H1 (cell line): ENCODE data around the gene SGO2. TPM values are rescaled to one million over a fixed set of nuclear protein-coding genes. Genes with fewer than 3 reads are reported as not detected.

Experiments used
- CTCF ChIA-PET: fragments of 300-600 bp; sonication (Branson Sonifier 250); formaldehyde crosslinking; loops from one replicate; lab custom pipeline; 2021; ENCODE audit not compliant: partially characterized antibody; lab: Charles Lee
- POLR2A ChIA-PET: fragments of 300-600 bp; sonication (Branson Sonifier 250); formaldehyde crosslinking; loops from one replicate; lab custom pipeline; 2021; ENCODE audit warnings: inconsistent platforms; ENCODE audit not compliant: partially characterized antibody; lab: Charles Lee
- DNase-seq, 2 experiments: peaks; one replicate each; pipeline versions ENCODE4 v3.0.0 to v3.0.0-alpha.2; 2010 to 2022; ENCODE audit warnings: low spot score in 2 of 2, low read depth in 1 of 2, mixed read lengths in 1 of 2
- FAIRE-seq: peaks from 2 replicates; lab custom pipeline; 2011; peaks lifted over from hg19 to GRCh38; lab: Jason Lieb, UNC
- H2AFZ ChIP-seq: 2 replicates; pipeline ENCODE4 v1.8.1; 2012; ENCODE audit warnings: low read length, inconsistent platforms
- H2AK5ac ChIP-seq: 2 replicates; pipeline ENCODE4 v1.6.1; 2013; ENCODE audit warnings: low read depth, low read length
- H2BK120ac ChIP-seq: replicated peaks from 2 replicates; pipeline ENCODE3; 2013; ENCODE audit warnings: low read depth, low read length, inconsistent platforms
- H2BK12ac ChIP-seq: 2 replicates; pipeline ENCODE4 v1.6.1; 2013; ENCODE audit warnings: low read depth, low read length
- H2BK15ac ChIP-seq: 2 replicates; pipeline ENCODE4 v1.6.1; 2013; ENCODE audit warnings: low read length
- H2BK20ac ChIP-seq: 2 replicates; pipeline ENCODE4 v1.6.1; 2013; ENCODE audit warnings: low read length
- H2BK5ac ChIP-seq: 2 replicates; pipeline ENCODE4 v1.6.1; 2013; ENCODE audit warnings: low read depth, low read length
- H3K14ac ChIP-seq: 2 replicates; pipeline ENCODE4 v1.6.1; 2013; ENCODE audit warnings: inconsistent platforms; ENCODE audit not compliant: insufficient read length
- H3K18ac ChIP-seq: 2 replicates; pipeline ENCODE4 v1.6.1; 2013; ENCODE audit warnings: low read length; ENCODE audit errors: extremely low read depth
- H3K23ac ChIP-seq: 2 replicates; pipeline ENCODE4 v1.6.1; 2013; ENCODE audit warnings: inconsistent platforms; ENCODE audit not compliant: insufficient read length
- H3K23me2 ChIP-seq: 2 replicates; pipeline ENCODE4 v1.6.1; 2013; ENCODE audit warnings: low read depth, low read length
- H3K27ac ChIP-seq: 2 replicates; pipeline ENCODE4 v1.6.1; 2011; ENCODE audit warnings: low read depth, low read length, inconsistent platforms
- H3K27me3 ChIP-seq, 4 experiments: replicated peaks in 1 of 4; 1 replicate in 1 of 4; 2 replicates in 3 of 4; pipeline versions ENCODE4 v1.6.1 to v1.8.1; 2011 to 2013; ENCODE audit warnings: low read length in 3 of 4, mild to moderate bottlenecking in 3 of 4, inconsistent platforms in 2 of 4, mixed read lengths in 2 of 4, moderate library complexity in 1 of 4; ENCODE audit not compliant: control insufficient read depth in 3 of 4, insufficient read depth in 3 of 4; ENCODE audit errors: extremely low read depth in 1 of 4
- H3K36me3 ChIP-seq, 4 experiments: 2 replicates each; pipeline versions ENCODE4 v1.6.1 to v1.8.1; 2011 to 2013; ENCODE audit warnings: mild to moderate bottlenecking in 4 of 4, low read length in 3 of 4, moderate library complexity in 2 of 4, control low read depth in 1 of 4, inconsistent platforms in 1 of 4; ENCODE audit not compliant: insufficient read depth in 4 of 4, control insufficient read depth in 2 of 4
- H3K4ac ChIP-seq: replicated peaks from 2 replicates; pipeline ENCODE3; 2013; ENCODE audit warnings: low read length, low read depth, mixed read lengths, inconsistent platforms; ENCODE audit not compliant: insufficient read length
- H3K4me1 ChIP-seq, 4 experiments: replicated peaks in 1 of 4; 1 replicate in 1 of 4; 2 replicates in 3 of 4; pipeline versions ENCODE4 v1.6.1 to v1.8.1; 2011 to 2013; ENCODE audit warnings: low read length in 3 of 4, inconsistent platforms in 2 of 4, mixed read lengths in 1 of 4; ENCODE audit not compliant: insufficient read depth in 4 of 4, control insufficient read depth in 3 of 4
- H3K4me2 ChIP-seq, 2 experiments: 2 replicates each; pipeline versions ENCODE4 v1.6.1 to v1.8.1; 2011 to 2013; ENCODE audit warnings: low read depth in 2 of 2, low read length in 2 of 2, control low read depth in 1 of 2, inconsistent platforms in 1 of 2, mild to moderate bottlenecking in 1 of 2; ENCODE audit not compliant: insufficient read depth in 1 of 2
- H3K4me3 ChIP-seq, 4 experiments: fragments of 200-600, 300-600 bp in 1 of 4; sonication (generic), shearing (Covaris generic), sonication (Bioruptor Twin) in 1 of 4; 2 replicates each; pipeline versions ENCODE4 v1.5.1 to v1.8.1; 2011 to 2016; ENCODE audit warnings: low read length in 4 of 4, low read depth in 3 of 4, control low read depth in 2 of 4, inconsistent platforms in 2 of 4, mild to moderate bottlenecking in 2 of 4, mixed read lengths in 1 of 4, moderate library complexity in 1 of 4; ENCODE audit not compliant: insufficient read depth in 2 of 4; ENCODE audit errors: extremely low read depth in 1 of 4
- H3K56ac ChIP-seq: replicated peaks from 2 replicates; pipeline ENCODE3; 2013; ENCODE audit warnings: low read depth, mild to moderate bottlenecking, mixed read lengths, low read length, inconsistent platforms; ENCODE audit not compliant: insufficient read length
- H3K79me1 ChIP-seq: 2 replicates; pipeline ENCODE4 v1.6.1; 2013; ENCODE audit warnings: low read depth, low read length, control low read depth
- H3K79me2 ChIP-seq, 2 experiments: 2 replicates each; pipeline versions ENCODE4 v1.6.1 to v1.8.1; 2012 to 2013; ENCODE audit warnings: low read length in 2 of 2, mild to moderate bottlenecking in 2 of 2, inconsistent platforms in 1 of 2; ENCODE audit not compliant: insufficient read depth in 2 of 2, control insufficient read depth in 1 of 2
- H3K9ac ChIP-seq, 4 experiments: replicated peaks in 1 of 4; 1 replicate in 1 of 4; 2 replicates in 3 of 4; pipeline versions ENCODE4 v1.6.1 to v1.8.1; 2011 to 2013; ENCODE audit warnings: low read depth in 3 of 4, low read length in 3 of 4, control low read depth in 2 of 4, mild to moderate bottlenecking in 2 of 4, moderate library complexity in 2 of 4, inconsistent platforms in 1 of 4; ENCODE audit errors: extremely low read depth in 1 of 4
- H3K9me3 ChIP-seq, 2 experiments: 2 replicates each; pipeline versions ENCODE4 v1.6.1 to v1.8.1; 2012 to 2013; ENCODE audit warnings: mild to moderate bottlenecking in 2 of 2, moderate library complexity in 2 of 2, control low read depth in 1 of 2, inconsistent platforms in 1 of 2, low read depth in 1 of 2, low read length in 1 of 2, mixed read lengths in 1 of 2; ENCODE audit not compliant: insufficient read depth in 2 of 2
- H4K20me1 ChIP-seq, 2 experiments: replicated peaks in 1 of 2; 2 replicates each; pipeline versions ENCODE3 to v1.8.1; 2011 to 2013; ENCODE audit warnings: inconsistent platforms in 2 of 2, low read length in 2 of 2, mild to moderate bottlenecking in 1 of 2; ENCODE audit not compliant: insufficient read depth in 2 of 2, control insufficient read depth in 1 of 2
- H4K5ac ChIP-seq: 2 replicates; pipeline ENCODE4 v1.6.1; 2013; ENCODE audit warnings: low read length, low read depth, mixed read lengths, inconsistent platforms; ENCODE audit not compliant: insufficient read length
- H4K8ac ChIP-seq: 2 replicates; pipeline ENCODE4 v1.8.0; 2013; ENCODE audit warnings: mild to moderate bottlenecking, moderate library complexity, low read length, inconsistent platforms; ENCODE audit not compliant: insufficient read depth; ENCODE audit errors: extremely low read depth
- H4K91ac ChIP-seq: replicated peaks from 2 replicates; pipeline ENCODE3; 2013; ENCODE audit warnings: low read length, mixed read lengths, inconsistent platforms; ENCODE audit not compliant: insufficient read length
- ASH2L ChIP-seq: fragments of 200-600, 300-600 bp; sonication (generic); IDR thresholded peaks from one replicate; pipeline ENCODE4 v1.7.1; 2017; ENCODE audit warnings: low read length
- BCL11A ChIP-seq, 2 experiments: IDR thresholded peaks; one replicate each; pipeline ENCODE4 v1.6.1; 2011; ENCODE audit warnings: low read depth in 2 of 2, low read length in 2 of 2, mild to moderate bottlenecking in 2 of 2
- CHD1 ChIP-seq: IDR thresholded peaks from 2 replicates; pipeline ENCODE4 v1.6.1; 2012; ENCODE audit warnings: low read depth, low read length, improper control_type of control experiment
- CREB1 ChIP-seq: IDR thresholded peaks from 2 replicates; pipeline ENCODE4 v1.6.1; 2012; ENCODE audit warnings: inconsistent platforms
- CTBP2 ChIP-seq: IDR thresholded peaks from 2 replicates; pipeline ENCODE4 v1.7.0; 2011; ENCODE audit warnings: borderline replicate concordance, mild to moderate bottlenecking, moderate library complexity, mixed read lengths, low read length; ENCODE audit not compliant: insufficient read depth, insufficient read length
- EZH2 ChIP-seq: fragments of 200-600 bp; sonication (generic); IDR thresholded peaks from 2 replicates; pipeline ENCODE4 v1.7.1; 2012; ENCODE audit warnings: low read depth, mild to moderate bottlenecking, moderate library complexity, low read length, inconsistent platforms; ENCODE audit not compliant: severe bottlenecking
- GTF2F1 ChIP-seq: IDR thresholded peaks from 2 replicates; pipeline ENCODE4 v1.6.1; 2012; ENCODE audit warnings: low read depth, low read length, improper control_type of control experiment, borderline replicate concordance
- HDAC6 ChIP-seq: IDR thresholded peaks from one replicate; pipeline ENCODE4 v1.7.1; 2012; ENCODE audit warnings: low read depth, mild to moderate bottlenecking, inconsistent platforms, low read length, moderate library complexity
- MAFK ChIP-seq: IDR thresholded peaks from 2 replicates; pipeline ENCODE4 v1.6.1; 2012; ENCODE audit warnings: low read depth, mild to moderate bottlenecking, improper control_type of control experiment, low read length
- PHF8 ChIP-seq: fragments of 200-600 bp; sonication (generic); conservative IDR thresholded peaks from 2 replicates; pipeline ENCODE4 v1.7.1; 2012; ENCODE audit warnings: low read depth, mild to moderate bottlenecking, inconsistent platforms, low read length, moderate library complexity
- POLR2AphosphoS5 ChIP-seq: IDR thresholded peaks from 2 replicates; pipeline ENCODE4 v1.6.1; 2011; ENCODE audit warnings: low read depth, low read length
- POU5F1 ChIP-seq: IDR thresholded peaks from 2 replicates; pipeline ENCODE4 v1.6.1; 2011; ENCODE audit warnings: low read depth, mild to moderate bottlenecking, low read length, moderate library complexity
- RBBP5 ChIP-seq: IDR thresholded peaks from 2 replicates; pipeline ENCODE4 v1.7.1; 2012; ENCODE audit warnings: low read depth, mild to moderate bottlenecking, inconsistent platforms, low read length, moderate library complexity, borderline replicate concordance
- RNF2 ChIP-seq: fragments of 200-900, 300-1000 bp; sonication (generic); IDR thresholded peaks from 2 replicates; pipeline ENCODE4 v1.7.1; 2016; ENCODE audit warnings: borderline replicate concordance, low read depth, mild to moderate bottlenecking, antibody characterized with exemption, low read length; ENCODE audit not compliant: poor library complexity, severe bottlenecking; ENCODE audit errors: missing control alignments
- SRF ChIP-seq: IDR thresholded peaks from 2 replicates; pipeline ENCODE4 v1.6.1; 2011; ENCODE audit warnings: mild to moderate bottlenecking, low read depth, low read length, moderate library complexity
- WGBS, 2 experiments: shearing (Covaris generic) in 1 of 2; methylation state at CpG; one replicate each; pipeline versions ENCODE4 v1.1.6 to v1.1.7; 2013 to 2015; ENCODE audit warnings: low lambda C conversion rate in 2 of 2, mixed read lengths in 2 of 2, inconsistent platforms in 1 of 2, low coverage in 1 of 2, missing lambda C conversion rate in 1 of 2; ENCODE audit not compliant: insufficient replicate concordance in 2 of 2, insufficient coverage in 1 of 2, insufficient read length in 1 of 2; ENCODE audit errors: extremely low coverage in 1 of 2, missing lambda C conversion rate in 1 of 2; 5-methylcytosine and 5-hydroxymethylcytosine counted together
- polyA plus RNA-seq, 7 experiments: library from polyadenylated mRNA; depleted of rRNA in 3 of 7; stranded (reverse) in 5 of 7; unstranded in 2 of 7; fragments of >200 nt in 5 of 7; fragments of 200-250 nt in 2 of 7; gene quantifications; 1 replicate in 5 of 7; 2 replicates in 1 of 7; 4 replicates in 1 of 7; pipeline versions ENCODE4 v1.2.1 to v1.2.3, GENCODE V29; 2011 to 2013; ENCODE audit warnings: missing spikeins in 2 of 7, mixed read lengths in 2 of 7
- total RNA-seq: library from RNA; stranded (reverse); fragmentation: NEBNext Ultra II Directional; extraction: Animal tissue kit (Norgen Biotek cat#: 25700); gene quantifications from 2 replicates; pipeline ENCODE4 v1.2.1, GENCODE V29; 2021

The SGO2 gene
- total and polyA plus RNA-seq, 2 of the 8 experiments (the other 6 are each of a cell fraction or from before 2014, with no cell fraction given), result 2.4 to 33.2 TPM

- H3K4me2 ChIP-seq, result no peak overlapping the region
- no peaks in the 10 kb centered on the region for H3K27me3 ChIP-seq
- no peak overlapping the region for H2BK120ac ChIP-seq
- H3K79me2 ChIP-seq, result no peaks in the 10 kb centered on the region
- no peak overlapping the region for H4K8ac ChIP-seq
- no peak overlapping the region for H3K9ac ChIP-seq
- no peak overlapping the region for H3K14ac ChIP-seq
- no peaks in the 10 kb centered on the region for H4K20me1 ChIP-seq
- POLR2A ChIA-PET, result interaction anchor here (0.6 kb wide), 1 partner anchor 465 kb away, joined by 3 read pairs; no protein-coding TSS in a partner anchor
- CTCF ChIA-PET, result interaction anchor here (0.7 to 1.9 kb wide), 4 partner anchors 9 to 624 kb away, joined by 3 to 8 read pairs (median 4); partner anchors contain the start of gene SGO2
- no peak overlapping the region for H3K23ac ChIP-seq
- H2AFZ ChIP-seq, result no peak overlapping the region
- no peak overlapping the region for H4K91ac ChIP-seq
- no peak overlapping the region for H3K18ac ChIP-seq
- no peak overlapping the region for H2BK5ac ChIP-seq
- H3K23me2 ChIP-seq, result no peaks in the 10 kb centered on the region
- H2BK12ac ChIP-seq, result no peak overlapping the region
- no peak for TF ChIP-seq PHF8
- no peak for TF ChIP-seq RNF2
- TF ChIP-seq POLR2AphosphoS5, result no peak
- TF ChIP-seq GTF2F1, result no peak
- TF ChIP-seq SRF, result no peak
- TF ChIP-seq RBBP5, result no peak
- TF ChIP-seq EZH2, result no peak
- TF ChIP-seq BCL11A (IDR thresholded peaks at IDR 0.05; ENCODE audit: low read depth in 2 of 2, low read length in 2 of 2), result no peak
- TF ChIP-seq ASH2L, result no peak
- TF ChIP-seq POU5F1, result no peak
- TF ChIP-seq CHD1, result no peak
- TF ChIP-seq CTBP2, result no peak
- TF ChIP-seq HDAC6, result no peak
- TF ChIP-seq MAFK, result no peak
- TF ChIP-seq CREB1, result no peak
- DNase-seq, result no peak
- H3K36me3 ChIP-seq, result no peaks in the 10 kb centered on the region; a peak in 1 of 8 replicates
- H3K4me1 ChIP-seq, result no peaks in the 10 kb centered on the region; a peak in 1 of 7 replicates
- H2BK15ac ChIP-seq, result no peak overlapping the region
- H3K79me1 ChIP-seq, result no peaks in the 10 kb centered on the region
- H3K4me3 ChIP-seq, result no peak overlapping the region
- H4K5ac ChIP-seq, result no peak overlapping the region
- no peak for FAIRE-seq
- no peak overlapping the region for H2BK20ac ChIP-seq
- H3K27ac ChIP-seq, result no peak overlapping the region
- H3K4ac ChIP-seq, result no peak overlapping the region
- no peak overlapping the region for H3K56ac ChIP-seq
- H3K9me3 ChIP-seq, result no peaks in the 10 kb centered on the region
- 85% methylated on average over 3 of the region's 5 CpGs; no CpG with 5 or more reads in 1 of the 2 experiments for WGBS, 2 experiments
- no peak overlapping the region for H2AK5ac ChIP-seq
Measured at GRCh38 chr2:200502196-200502595, 23.8 kb upstream of the SGO2 start.
